Left ventricle myocardium inferior (tissue), 1 donor: ENCODE data around the gene C12orf56. TPM values are rescaled to one million over a fixed set of nuclear protein-coding genes. Genes with fewer than 3 reads are reported as not detected.
"Not testable (repeated sequence)": the region's sequence is repeated elsewhere in the genome, so short reads cannot be mapped to it uniquely, and the experiment has no call there.

Experiments
- DNase-seq: peaks from one replicate; pipeline ENCODE4 v3.0.0-alpha.2; 2020
- H3K27ac ChIP-seq: fragments of 200-600 bp; replicated peaks from 2 replicates; pipeline ENCODE4 v1.8.0; 2021
- H3K27me3 ChIP-seq: fragments of 200-600 bp; 2 replicates; pipeline ENCODE4 v1.8.0; 2021; ENCODE audit warnings: low read depth
- H3K36me3 ChIP-seq: fragments of 200-600 bp; 2 replicates; pipeline ENCODE4 v1.8.0; 2021
- H3K4me1 ChIP-seq: fragments of 200-600 bp; 2 replicates; pipeline ENCODE4 v1.8.0; 2021
- H3K4me3 ChIP-seq: fragments of 200-600 bp; 2 replicates; pipeline ENCODE4 v1.8.0; 2021; ENCODE audit warnings: mild to moderate bottlenecking, moderate library complexity
- H3K9me3 ChIP-seq: fragments of 200-600 bp; replicated peaks from 2 replicates; pipeline ENCODE4 v1.8.0; 2021
- CTCF ChIP-seq: fragments of 200-600 bp; IDR thresholded peaks from 2 replicates; pipeline ENCODE4 v1.8.0; 2021; ENCODE audit warnings: antibody characterized with exemption, mild to moderate bottlenecking, borderline replicate concordance
- intact Hi-C: fragments of 100-400 bp; cut with micrococcal nuclease; formaldehyde crosslinking; loops from one replicate; pipeline ENCODE4 v1.11.0; 2022
- total RNA-seq: library from RNA; stranded (reverse); fragmentation: NEBNext Ultra II Directional; extraction: Animal tissue kit (Norgen Biotek cat#: 25700); gene quantifications from one replicate; pipeline ENCODE4 v1.2.1, GENCODE V29; 2021
- donor health status: DM: no; HTN: yes; CAD: no; lungs with severe emphysema.

The C12orf56 gene
- total RNA-seq, 1 donor from 2014 or later = not detected

GRCh38 chr12:64385019-64385418 is 5.5 kb downstream of the C12orf56 start:
- Histone ChIP-seq H3K36me3 (no peaks in the 10 kb centered on the region), H3K4me3 (no peak overlapping the region), H3K27me3 (peaks cover 11% of the 10 kb centered on the region), H3K27ac (no peak overlapping the region), H3K4me1 (no peaks in the 10 kb centered on the region), H3K9me3 (peaks cover 15% of the 10 kb centered on the region)
- no peak for TF ChIP-seq CTCF
- intact Hi-C loops = no loop called here
- DNase-seq = no peak

DNA sequence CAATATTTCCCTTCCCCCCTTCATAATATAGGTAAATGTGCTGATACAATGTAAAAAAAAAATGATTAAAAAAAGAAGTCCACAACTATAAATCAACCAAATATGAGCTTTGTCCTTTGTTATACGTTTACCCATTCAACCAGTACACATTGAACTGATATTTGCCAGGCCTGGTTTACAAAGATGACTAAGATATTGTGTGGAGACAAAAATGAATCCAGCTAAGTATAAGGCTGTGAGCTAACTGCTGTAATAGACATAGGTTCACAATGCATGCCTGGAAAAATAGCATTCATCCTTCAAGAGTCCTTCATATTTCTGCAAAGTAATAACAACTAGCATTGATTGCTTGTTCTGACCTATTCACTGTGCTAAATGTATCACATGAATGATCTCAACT is 6.9 kb downstream of the C12orf56 start:
- H3K36me3 ChIP-seq = no peaks in the 10 kb centered on the region
- TF ChIP-seq CTCF = no peak
- no peaks in the 10 kb centered on the region for H3K4me1 ChIP-seq
- no peak for DNase-seq
- peaks cover 24% of the 10 kb centered on the region for H3K9me3 ChIP-seq
- intact Hi-C loops = no loop called here
- no peak overlapping the region for H3K27ac ChIP-seq
- H3K4me3 ChIP-seq = no peak overlapping the region
- no peaks in the 10 kb centered on the region for H3K27me3 ChIP-seq

- H3K36me3 ChIP-seq = no peaks in the 10 kb centered on the region
- no peak overlapping the region for H3K4me3 ChIP-seq
- H3K27me3 ChIP-seq = no peaks in the 10 kb centered on the region
- no peak for DNase-seq
- no peaks in the 10 kb centered on the region for H3K9me3 ChIP-seq
- TF ChIP-seq CTCF = no peak
- intact Hi-C loops = no loop called here
- no peaks in the 10 kb centered on the region for H3K4me1 ChIP-seq
- no peak overlapping the region for H3K27ac ChIP-seq
These were observed 27.7 kb downstream of the C12orf56 start for GRCh38 chr12:64362721-64363305.

GRCh38 chr12:64361173-64361572 is 29.4 kb downstream of the C12orf56 start:
- H3K4me3 ChIP-seq, H3K36me3 ChIP-seq, DNase-seq, H3K4me1 ChIP-seq, H3K27ac ChIP-seq, intact Hi-C loops, H3K27me3 ChIP-seq: not testable (repeated sequence)
- H3K9me3 ChIP-seq = peaks cover 12% of the 10 kb centered on the region

- intact Hi-C loops, H3K4me3 ChIP-seq, H3K27ac ChIP-seq, H3K27me3 ChIP-seq, H3K36me3 ChIP-seq, H3K4me1 ChIP-seq, DNase-seq: not testable (repeated sequence)
- H3K9me3 ChIP-seq = peaks cover 29% of the 10 kb centered on the region
These were observed 34.3 kb downstream of the C12orf56 start for GRCh38 chr12:64356209-64356608.

DNA sequence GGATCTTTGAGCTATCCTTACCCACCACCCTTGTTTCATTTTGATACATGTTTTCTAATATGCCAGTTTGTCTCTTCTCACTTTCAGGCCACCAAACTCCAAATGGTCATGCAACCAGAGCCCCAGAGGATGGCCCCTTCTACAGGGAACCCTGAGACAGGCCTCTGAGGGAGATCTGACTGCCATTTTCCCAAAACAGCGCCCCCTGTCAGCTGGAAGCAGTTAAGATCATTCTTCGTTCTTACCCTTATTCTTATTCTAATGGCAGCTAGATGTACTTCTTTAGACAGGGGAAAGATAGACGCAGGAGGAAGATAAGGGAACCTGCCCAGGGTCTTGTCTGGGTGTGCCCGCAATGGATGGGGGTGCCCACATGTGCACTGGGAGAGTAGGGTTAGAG is 38.4 kb downstream of the C12orf56 start:
- Histone ChIP-seq H3K27ac (no peak overlapping the region), H3K9me3 (peaks cover 55% of the 10 kb centered on the region), H3K36me3 (no peaks in the 10 kb centered on the region), H3K27me3 (no peaks in the 10 kb centered on the region), H3K4me1 (no peaks in the 10 kb centered on the region), H3K4me3 (no peak overlapping the region)
- DNase-seq = no peak
- TF ChIP-seq CTCF = no peak
- intact Hi-C loops = no loop called here
